Vagina (tissue), 2 donors: ENCODE measurements around the gene UNC13B. TPM values are rescaled to one million over a fixed set of nuclear protein-coding genes. Genes with fewer than 3 reads are reported as not detected.
"Not testable (repeated sequence)": the region's sequence is repeated elsewhere in the genome, so short reads cannot be mapped to it uniquely, and the experiment has no call there.

Experiments used
- DNase-seq, 2 donors: peaks; one replicate each; pipeline ENCODE4 v3.0.0-alpha.2; 2017; ENCODE audit errors: extremely low spot score in 2 of 2
- H3K27ac ChIP-seq: fragments of 200-600 bp; sonication (generic); one replicate; pipeline ENCODE4 v1.5.1; 2019
- H3K27me3 ChIP-seq: fragments of 200-600 bp; sonication (generic); one replicate; pipeline ENCODE4 v1.5.1; 2019
- H3K36me3 ChIP-seq, 2 donors: fragments of 200-600 bp; sonication (generic); one replicate each; pipeline ENCODE4 v1.5.1; 2017 to 2019
- H3K4me1 ChIP-seq: fragments of 200-600 bp; sonication (generic); one replicate; pipeline ENCODE4 v1.5.1; 2019
- H3K4me3 ChIP-seq, 2 donors: fragments of 200-600 bp; sonication (generic); 1 replicate in 1 of 2; 2 replicates in 1 of 2; pipeline ENCODE4 v1.5.1; 2016 to 2019
- H3K9me3 ChIP-seq: fragments of 200-600 bp; sonication (generic); one replicate; pipeline ENCODE4 v1.5.1; 2019
- CTCF ChIP-seq, 3 experiments: fragments of 450-650 bp in 2 of 3; fragments of 200-600 bp in 1 of 3; sonication (generic) in 1 of 3; IDR thresholded peaks; one replicate each; pipeline ENCODE4 v1.5.1; 2017 to 2019; ENCODE audit warnings: antibody characterized with exemption in 3 of 3, mild to moderate bottlenecking in 2 of 3, moderate library complexity in 2 of 3
- POLR2A ChIP-seq, 2 donors: fragments of 450-650 bp; IDR thresholded peaks; one replicate each; pipeline ENCODE4 v1.6.1; 2017; ENCODE audit warnings: antibody characterized with exemption in 2 of 2, mild to moderate bottlenecking in 2 of 2, moderate library complexity in 2 of 2
- POLR2AphosphoS5 ChIP-seq, 2 donors: sonication (generic); formaldehyde crosslinking; IDR thresholded peaks; one replicate each; pipeline ENCODE4 v1.9.0; 2017; ENCODE audit warnings: antibody characterized with exemption in 2 of 2, mild to moderate bottlenecking in 2 of 2, low read depth in 1 of 2; ENCODE audit not compliant: insufficient read depth in 1 of 2
- intact Hi-C: fragments of 100-400 bp; cut with DNase I; formaldehyde crosslinking; loops from one replicate; pipeline ENCODE4 v1.15.1; 2023
- total RNA-seq: library from RNA; depleted of rRNA; stranded (reverse); fragments of >200 nt; gene quantifications from one replicate; pipeline ENCODE4 v1.2.3, GENCODE V29; 2016

The UNC13B gene
- total RNA-seq, 1 donor from 2014 or later, result 20.4 TPM

GRCh38 chr9:35237311-35237710 is 75.5 kb downstream of the UNC13B start:
- no peak overlapping the region for H3K27ac ChIP-seq
- DNase-seq, result no peak
- no peaks in the 10 kb centered on the region for H3K4me1 ChIP-seq
- H3K27me3 ChIP-seq, result no peaks in the 10 kb centered on the region
- intact Hi-C loops, result no loop called here
- H3K36me3 ChIP-seq, result no peaks in the 10 kb centered on the region
- no peaks in the 10 kb centered on the region for H3K9me3 ChIP-seq
- no peak overlapping the region for H3K4me3 ChIP-seq
- TF ChIP-seq POLR2A (IDR thresholded peaks at IDR 0.05) (no peak), POLR2AphosphoS5 (IDR thresholded peaks at IDR 0.05; ENCODE audit: insufficient read depth in 1 of 2, low read depth in 1 of 2) (no peak), CTCF (IDR thresholded peaks at IDR 0.05) (no peak)

DNA sequence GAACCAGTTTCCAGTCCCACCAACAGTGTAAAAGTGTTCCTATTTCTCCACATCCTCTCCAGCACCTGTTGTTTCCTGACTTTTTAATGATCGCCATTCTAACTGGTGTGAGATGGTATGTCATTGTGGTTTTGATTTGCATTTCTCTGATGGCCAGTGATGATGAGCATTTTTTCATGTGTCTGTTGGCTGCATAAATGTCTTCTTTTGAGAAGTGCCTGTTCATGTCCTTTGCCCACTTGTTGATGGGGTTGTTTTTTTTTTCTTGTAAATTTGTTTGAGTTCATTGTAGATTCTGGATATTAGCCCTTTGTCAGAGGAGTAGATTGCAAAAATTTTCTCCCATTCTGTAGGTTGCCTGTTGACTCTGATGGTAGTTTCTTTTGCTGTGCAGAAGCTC is 84.1 kb downstream of the UNC13B start:
- H3K27me3 ChIP-seq, H3K36me3 ChIP-seq, H3K9me3 ChIP-seq, intact Hi-C loops, DNase-seq, H3K4me1 ChIP-seq, H3K4me3 ChIP-seq, H3K27ac ChIP-seq: not testable (repeated sequence)

GRCh38 chr9:35253075-35253474 is 91.3 kb downstream of the UNC13B start:
- DNase-seq, result no peak
- Histone ChIP-seq H3K9me3 (no peaks in the 10 kb centered on the region), H3K4me1 (no peaks in the 10 kb centered on the region), H3K27me3 (no peaks in the 10 kb centered on the region), H3K36me3 (no peaks in the 10 kb centered on the region), H3K27ac (no peak overlapping the region), H3K4me3 (no peak overlapping the region)
- no peak for TF ChIP-seq CTCF (IDR thresholded peaks at IDR 0.05)
- TF ChIP-seq POLR2AphosphoS5 (IDR thresholded peaks at IDR 0.05; ENCODE audit: insufficient read depth in 1 of 2, low read depth in 1 of 2), result no peak
- no peak for TF ChIP-seq POLR2A (IDR thresholded peaks at IDR 0.05)
- intact Hi-C loops, result no loop called here

- Histone ChIP-seq H3K9me3 (no peaks in the 10 kb centered on the region), H3K4me1 (no peaks in the 10 kb centered on the region), H3K27ac (no peak overlapping the region), H3K36me3 (no peaks in the 10 kb centered on the region), H3K27me3 (no peaks in the 10 kb centered on the region), H3K4me3 (no peak overlapping the region)
- intact Hi-C loops, result no loop called here
- TF ChIP-seq CTCF (IDR thresholded peaks at IDR 0.05) (no peak), POLR2A (IDR thresholded peaks at IDR 0.05) (no peak), POLR2AphosphoS5 (IDR thresholded peaks at IDR 0.05; ENCODE audit: insufficient read depth in 1 of 2, low read depth in 1 of 2) (no peak)
- DNase-seq, result no peak
These were observed 92.4 kb downstream of the UNC13B start for GRCh38 chr9:35254237-35254636.

- H3K9me3 ChIP-seq, result no peaks in the 10 kb centered on the region
- no peak overlapping the region for H3K4me3 ChIP-seq
- no peaks in the 10 kb centered on the region for H3K4me1 ChIP-seq
- intact Hi-C loops, result no loop called here
- no peaks in the 10 kb centered on the region for H3K27me3 ChIP-seq
- no peak overlapping the region for H3K27ac ChIP-seq
- no peaks in the 10 kb centered on the region for H3K36me3 ChIP-seq
- TF ChIP-seq POLR2AphosphoS5 (IDR thresholded peaks at IDR 0.05; ENCODE audit: insufficient read depth in 1 of 2, low read depth in 1 of 2) (no peak), POLR2A (IDR thresholded peaks at IDR 0.05) (no peak), CTCF (IDR thresholded peaks at IDR 0.05) (no peak)
- no peak for DNase-seq
These were observed 93.4 kb downstream of the UNC13B start for GRCh38 chr9:35254984-35255857.
